Stimulated activated CD4-positive, alpha-beta T cell treated with anti-CD3 and anti-CD28 coated beads, Interleukin-15, amount 100 ng/mL, for 24 hours (primary cell): ENCODE results near the gene DEUP1.
A peak's percentile ranks its signal among the peaks of the same experiment; 100 is the strongest.
"Not testable (repeated sequence)": the region's sequence is repeated elsewhere in the genome, so short reads cannot be mapped to it uniquely, and the experiment has no call there.

Experiments
- DNase-seq: peaks from one replicate; pipeline ENCODE4 v3.0.0-alpha.2; 2020

The DEUP1 gene

GRCh38 chr11:93368022-93368421 is 37.5 kb downstream of the DEUP1 start:
- no peak for DNase-seq

GRCh38 chr11:93370260-93370659 is 39.7 kb downstream of the DEUP1 start:
- no peak for DNase-seq

- no peak for DNase-seq
Measured at GRCh38 chr11:93389737-93390136, 59.2 kb downstream of the DEUP1 start.

- no peak for DNase-seq
Measured at GRCh38 chr11:93392867-93393266, 62.3 kb downstream of the DEUP1 start.

- no peak for DNase-seq
Measured at GRCh38 chr11:93393386-93393785, 62.8 kb downstream of the DEUP1 start.

GRCh38 chr11:93394488-93394887 is 63.9 kb downstream of the DEUP1 start:
- DNase-seq: no peak

GRCh38 chr11:93396316-93396715 is 65.8 kb downstream of the DEUP1 start:
- DNase-seq: no peak

GRCh38 chr11:93403930-93404329 is 73.4 kb downstream of the DEUP1 start:
- DNase-seq: no peak

- no peak for DNase-seq
Measured at GRCh38 chr11:93407777-93408401, 77.3 kb downstream of the DEUP1 start.

GRCh38 chr11:93410441-93410840 is 79.9 kb downstream of the DEUP1 start:
- DNase-seq: no peak

GRCh38 chr11:93411705-93412104 is 81.2 kb downstream of the DEUP1 start:
- DNase-seq: no peak

GRCh38 chr11:93432247-93432646 is 101.7 kb downstream of the DEUP1 start:
- DNase-seq: no peak

- not testable (repeated sequence) for DNase-seq
Measured at GRCh38 chr11:93443232-93443631, 112.7 kb downstream of the DEUP1 start.

- peak; percentile 35 for DNase-seq
Measured at GRCh38 chr11:93444617-93445073, 114.1 kb downstream of the DEUP1 start.

- DNase-seq: no peak
Measured at GRCh38 chr11:93458286-93458685, 127.7 kb downstream of the DEUP1 start.

- not testable (repeated sequence) for DNase-seq
Measured at GRCh38 chr11:93463666-93464065, 133.1 kb downstream of the DEUP1 start.

GRCh38 chr11:93464927-93465540 is 134.5 kb downstream of the DEUP1 start:
- no peak for DNase-seq

GRCh38 chr11:93467054-93467453 is 136.5 kb downstream of the DEUP1 start:
- no peak for DNase-seq

- DNase-seq: no peak
Measured at GRCh38 chr11:93468290-93468689, 137.7 kb downstream of the DEUP1 start.

GRCh38 chr11:93474123-93474522 is 143.6 kb downstream of the DEUP1 start:
- no peak for DNase-seq

GRCh38 chr11:93476796-93477195 is 146.3 kb downstream of the DEUP1 start:
- DNase-seq: no peak

GRCh38 chr11:93477684-93478234 is 147.2 kb downstream of the DEUP1 start:
- DNase-seq: no peak

GRCh38 chr11:93478841-93479240 is 148.3 kb downstream of the DEUP1 start:
- DNase-seq: no peak

- no peak for DNase-seq
Measured at GRCh38 chr11:93480256-93480655, 149.7 kb downstream of the DEUP1 start.

GRCh38 chr11:93480756-93481155 is 150.2 kb downstream of the DEUP1 start:
- no peak for DNase-seq
